Measurements from ENCODE around the gene LRRC4C. TPM values are rescaled to one million over a fixed set of nuclear protein-coding genes. Genes with fewer than 3 reads are reported as not detected.

The LRRC4C gene
- total and polyA plus RNA-seq, 2 experiments from 2014 or later, result 0.35 to 1.1 TPM

- Mint-ChIP-seq H3K36me3 (ENCODE audit: low read depth) (no peaks in the 10 kb centered on the region), H3K27me3 (ENCODE audit: insufficient read depth, low read depth, poor library complexity) (no peaks in the 10 kb centered on the region), H3K4me3 (no peak overlapping the region), H3K27ac (no peak overlapping the region), H3K9me3 (no peaks in the 10 kb centered on the region), H3K4me1 (peaks cover 48% of the 10 kb centered on the region)
- no peak overlapping the region for H3K4me3 ChIP-seq
- no peaks in the 10 kb centered on the region for H3K27me3 ChIP-seq (ENCODE audit: insufficient read depth)
- no peaks in the 10 kb centered on the region for H3F3A ChIP-seq (replicated peaks; ENCODE audit: low read depth)
- peaks cover 20% of the 10 kb centered on the region for H3K4me1 ChIP-seq (ENCODE audit: insufficient read depth)
- H3K4me2 ChIP-seq, result no peak overlapping the region
- H3K79me2 ChIP-seq (replicated peaks; ENCODE audit: insufficient read depth), result no peaks in the 10 kb centered on the region
- no peaks in the 10 kb centered on the region; the same call in 1 of the 2 replicates for H3K9me2 ChIP-seq (ENCODE audit: insufficient read depth)
- DNase-seq (ENCODE audit: low spot score) (no peak), ATAC-seq (no peak)
- H3K36me3 ChIP-seq (ENCODE audit: insufficient read depth), result no peaks in the 10 kb centered on the region
- TF ChIP-seq, protein P1, sequence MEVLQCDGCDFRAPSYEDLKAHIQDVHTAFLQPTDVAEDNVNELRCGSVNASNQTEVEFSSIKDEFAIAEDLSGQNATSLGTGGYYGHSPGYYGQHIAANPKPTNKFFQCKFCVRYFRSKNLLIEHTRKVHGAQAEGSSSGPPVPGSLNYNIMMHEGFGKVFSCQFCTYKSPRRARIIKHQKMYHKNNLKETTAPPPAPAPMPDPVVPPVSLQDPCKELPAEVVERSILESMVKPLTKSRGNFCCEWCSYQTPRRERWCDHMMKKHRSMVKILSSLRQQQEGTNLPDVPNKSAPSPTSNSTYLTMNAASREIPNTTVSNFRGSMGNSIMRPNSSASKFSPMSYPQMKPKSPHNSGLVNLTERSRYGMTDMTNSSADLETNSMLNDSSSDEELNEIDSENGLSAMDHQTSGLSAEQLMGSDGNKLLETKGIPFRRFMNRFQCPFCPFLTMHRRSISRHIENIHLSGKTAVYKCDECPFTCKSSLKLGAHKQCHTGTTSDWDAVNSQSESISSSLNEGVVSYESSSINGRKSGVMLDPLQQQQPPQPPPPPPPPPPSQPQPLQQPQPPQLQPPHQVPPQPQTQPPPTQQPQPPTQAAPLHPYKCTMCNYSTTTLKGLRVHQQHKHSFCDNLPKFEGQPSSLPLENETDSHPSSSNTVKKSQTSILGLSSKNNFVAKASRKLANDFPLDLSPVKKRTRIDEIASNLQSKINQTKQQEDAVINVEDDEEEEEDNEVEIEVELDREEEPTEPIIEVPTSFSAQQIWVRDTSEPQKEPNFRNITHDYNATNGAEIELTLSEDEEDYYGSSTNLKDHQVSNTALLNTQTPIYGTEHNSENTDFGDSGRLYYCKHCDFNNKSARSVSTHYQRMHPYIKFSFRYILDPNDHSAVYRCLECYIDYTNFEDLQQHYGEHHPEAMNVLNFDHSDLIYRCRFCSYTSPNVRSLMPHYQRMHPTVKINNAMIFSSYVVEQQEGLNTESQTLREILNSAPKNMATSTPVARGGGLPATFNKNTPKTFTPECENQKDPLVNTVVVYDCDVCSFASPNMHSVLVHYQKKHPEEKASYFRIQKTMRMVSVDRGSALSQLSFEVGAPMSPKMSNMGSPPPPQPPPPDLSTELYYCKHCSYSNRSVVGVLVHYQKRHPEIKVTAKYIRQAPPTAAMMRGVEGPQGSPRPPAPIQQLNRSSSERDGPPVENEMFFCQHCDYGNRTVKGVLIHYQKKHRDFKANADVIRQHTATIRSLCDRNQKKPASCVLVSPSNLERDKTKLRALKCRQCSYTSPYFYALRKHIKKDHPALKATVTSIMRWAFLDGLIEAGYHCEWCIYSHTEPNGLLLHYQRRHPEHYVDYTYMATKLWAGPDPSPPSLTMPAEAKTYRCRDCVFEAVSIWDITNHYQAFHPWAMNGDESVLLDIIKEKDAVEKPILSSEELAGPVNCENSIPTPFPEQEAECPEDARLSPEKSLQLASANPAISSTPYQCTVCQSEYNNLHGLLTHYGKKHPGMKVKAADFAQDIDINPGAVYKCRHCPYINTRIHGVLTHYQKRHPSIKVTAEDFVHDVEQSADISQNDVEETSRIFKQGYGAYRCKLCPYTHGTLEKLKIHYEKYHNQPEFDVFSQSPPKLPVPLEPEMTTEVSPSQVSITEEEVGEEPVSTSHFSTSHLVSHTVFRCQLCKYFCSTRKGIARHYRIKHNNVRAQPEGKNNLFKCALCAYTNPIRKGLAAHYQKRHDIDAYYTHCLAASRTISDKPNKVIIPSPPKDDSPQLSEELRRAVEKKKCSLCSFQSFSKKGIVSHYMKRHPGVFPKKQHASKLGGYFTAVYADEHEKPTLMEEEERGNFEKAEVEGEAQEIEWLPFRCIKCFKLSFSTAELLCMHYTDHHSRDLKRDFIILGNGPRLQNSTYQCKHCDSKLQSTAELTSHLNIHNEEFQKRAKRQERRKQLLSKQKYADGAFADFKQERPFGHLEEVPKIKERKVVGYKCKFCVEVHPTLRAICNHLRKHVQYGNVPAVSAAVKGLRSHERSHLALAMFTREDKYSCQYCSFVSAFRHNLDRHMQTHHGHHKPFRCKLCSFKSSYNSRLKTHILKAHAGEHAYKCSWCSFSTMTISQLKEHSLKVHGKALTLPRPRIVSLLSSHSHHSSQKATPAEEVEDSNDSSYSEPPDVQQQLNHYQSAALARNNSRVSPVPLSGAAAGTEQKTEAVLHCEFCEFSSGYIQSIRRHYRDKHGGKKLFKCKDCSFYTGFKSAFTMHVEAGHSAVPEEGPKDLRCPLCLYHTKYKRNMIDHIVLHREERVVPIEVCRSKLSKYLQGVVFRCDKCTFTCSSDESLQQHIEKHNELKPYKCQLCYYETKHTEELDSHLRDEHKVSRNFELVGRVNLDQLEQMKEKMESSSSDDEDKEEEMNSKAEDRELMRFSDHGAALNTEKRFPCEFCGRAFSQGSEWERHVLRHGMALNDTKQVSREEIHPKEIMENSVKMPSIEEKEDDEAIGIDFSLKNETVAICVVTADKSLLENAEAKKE (CRISPR knock-in tag; IDR thresholded peaks at IDR 0.05), result no peak
- TF ChIP-seq JUNB (IDR thresholded peaks at IDR 0.05; ENCODE audit: unreplicated experiment) (no peak), EZH2phosphoT487 (IDR thresholded peaks at IDR 0.05; ENCODE audit: unreplicated experiment) (no peak), ZNF114 (CRISPR knock-in tag; IDR thresholded peaks at IDR 0.05) (no peak), EZH2 (IDR thresholded peaks at IDR 0.05; ENCODE audit: low read depth, unreplicated experiment) (no peak), STAT1 (IDR thresholded peaks at IDR 0.05; ENCODE audit: unreplicated experiment) (no peak), POLR2AphosphoS5 (IDR thresholded peaks at IDR 0.05; ENCODE audit: low read depth) (no peak), CREB1 (CRISPR knock-in tag; IDR thresholded peaks at IDR 0.05; ENCODE audit: low read depth) (no peak), REST (IDR thresholded peaks at IDR 0.05; ENCODE audit: unreplicated experiment) (no peak), ZNF331 (CRISPR knock-in tag; IDR thresholded peaks at IDR 0.05; ENCODE audit: low read depth) (no peak), NANOG (IDR thresholded peaks at IDR 0.05; ENCODE audit: borderline replicate concordance) (no peak), CTCF (conservative IDR thresholded peaks at IDR 0.05; ENCODE audit: low read depth in 2 of 2) (no peak)
- TF ChIP-seq, protein P2, sequence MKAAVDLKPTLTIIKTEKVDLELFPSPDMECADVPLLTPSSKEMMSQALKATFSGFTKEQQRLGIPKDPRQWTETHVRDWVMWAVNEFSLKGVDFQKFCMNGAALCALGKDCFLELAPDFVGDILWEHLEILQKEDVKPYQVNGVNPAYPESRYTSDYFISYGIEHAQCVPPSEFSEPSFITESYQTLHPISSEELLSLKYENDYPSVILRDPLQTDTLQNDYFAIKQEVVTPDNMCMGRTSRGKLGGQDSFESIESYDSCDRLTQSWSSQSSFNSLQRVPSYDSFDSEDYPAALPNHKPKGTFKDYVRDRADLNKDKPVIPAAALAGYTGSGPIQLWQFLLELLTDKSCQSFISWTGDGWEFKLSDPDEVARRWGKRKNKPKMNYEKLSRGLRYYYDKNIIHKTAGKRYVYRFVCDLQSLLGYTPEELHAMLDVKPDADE (IDR thresholded peaks at IDR 0.05), result no peak
- no peak overlapping the region for H2AFZ ChIP-seq
- H4K20me1 ChIP-seq (replicated peaks; ENCODE audit: insufficient read depth), result no peaks in the 10 kb centered on the region
- no peak overlapping the region for H3K27ac ChIP-seq (ENCODE audit: low read depth)
Observed at GRCh38 chr11:41400124-41400523, 59.3 kb downstream of the LRRC4C start.

Data from GM23338 (cell line).